Nephron (organoid): ENCODE measurements around the gene SEMA3G.

Experiments used
- H3K27ac Mint-ChIP-seq, 3 experiments: 2 replicates each; pipeline ENCODE4 v1.8.0; 2020; ENCODE audit warnings: mixed read lengths in 3 of 3, mild to moderate bottlenecking in 2 of 3, moderate library complexity in 1 of 3
- H3K27me3 Mint-ChIP-seq: 2 replicates; pipeline ENCODE4 v1.8.0; 2021; ENCODE audit warnings: low read depth, mild to moderate bottlenecking, moderate library complexity, mixed read lengths
- H3K36me3 Mint-ChIP-seq: 2 replicates; pipeline ENCODE4 v1.8.0; 2020; ENCODE audit warnings: low read depth, mixed read lengths
- H3K4me1 Mint-ChIP-seq: 2 replicates; pipeline ENCODE4 v1.8.0; 2020; ENCODE audit warnings: mixed read lengths
- H3K4me3 Mint-ChIP-seq, 3 experiments: 2 replicates each; pipeline ENCODE4 v1.8.0; 2020; ENCODE audit warnings: mild to moderate bottlenecking in 3 of 3, mixed read lengths in 3 of 3, moderate library complexity in 2 of 3
- H3K9me3 Mint-ChIP-seq: 2 replicates; pipeline ENCODE4 v1.8.0; 2020; ENCODE audit warnings: mixed read lengths
- TF ChIP-seq, protein P1 (sequence below), 3 experiments: fragments of 200-600 bp; sonication (generic); IDR thresholded peaks; one replicate each; pipeline ENCODE4 v1.5.0; 2021; ENCODE audit warnings: antibody characterized with exemption in 3 of 3; ENCODE audit not compliant: unreplicated experiment in 3 of 3

Gene SEMA3G

DNA sequence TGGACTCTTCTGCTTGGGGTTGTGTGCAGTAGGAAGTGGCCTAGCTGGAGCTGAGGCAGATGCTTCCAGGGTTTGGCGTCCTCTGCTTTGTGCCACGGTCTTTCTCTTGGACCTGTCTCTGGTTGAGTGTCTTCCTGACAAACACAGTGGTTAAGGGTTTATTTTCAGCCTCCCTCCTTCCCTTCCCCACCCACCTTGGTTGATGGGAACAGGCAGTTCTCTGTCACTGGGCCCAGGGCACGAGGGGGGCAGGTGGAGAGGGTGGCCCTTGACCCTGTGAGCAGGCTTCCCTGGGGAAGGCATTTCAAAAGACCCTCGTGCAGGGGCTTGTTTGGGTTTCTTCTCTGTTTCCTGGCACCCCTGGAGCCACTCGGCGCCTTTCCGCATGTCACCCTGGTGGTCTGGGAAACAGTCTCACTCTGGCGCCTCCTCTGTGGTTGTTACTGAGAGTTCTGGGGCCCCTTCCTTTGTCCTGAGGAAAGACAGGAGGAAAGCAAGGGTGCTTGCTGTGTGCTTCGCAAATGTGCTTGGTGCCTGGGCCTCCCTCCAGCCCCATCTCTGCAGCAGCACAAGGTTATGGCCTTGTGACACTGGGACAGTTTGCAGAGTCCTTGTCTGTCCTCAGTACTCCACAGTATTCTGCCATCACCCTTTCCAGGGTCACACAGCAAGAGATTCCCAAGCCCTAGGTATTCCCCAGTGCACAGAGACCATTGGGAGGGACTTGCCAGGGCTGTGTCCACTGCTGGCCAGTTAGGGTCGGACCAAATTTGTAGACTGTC lies 40.0 kb upstream of the SEMA3G start:
- H3K9me3 Mint-ChIP-seq: no peaks in the 10 kb centered on the region
- peaks cover 42% of the 10 kb centered on the region for H3K36me3 Mint-ChIP-seq
- peak overlapping the region in 1 of 3 experiments; percentile 91 for H3K27ac Mint-ChIP-seq
- H3K4me3 Mint-ChIP-seq: no peak overlapping the region
- peaks cover 27% of the 10 kb centered on the region for H3K4me1 Mint-ChIP-seq
- TF ChIP-seq, protein P1, sequence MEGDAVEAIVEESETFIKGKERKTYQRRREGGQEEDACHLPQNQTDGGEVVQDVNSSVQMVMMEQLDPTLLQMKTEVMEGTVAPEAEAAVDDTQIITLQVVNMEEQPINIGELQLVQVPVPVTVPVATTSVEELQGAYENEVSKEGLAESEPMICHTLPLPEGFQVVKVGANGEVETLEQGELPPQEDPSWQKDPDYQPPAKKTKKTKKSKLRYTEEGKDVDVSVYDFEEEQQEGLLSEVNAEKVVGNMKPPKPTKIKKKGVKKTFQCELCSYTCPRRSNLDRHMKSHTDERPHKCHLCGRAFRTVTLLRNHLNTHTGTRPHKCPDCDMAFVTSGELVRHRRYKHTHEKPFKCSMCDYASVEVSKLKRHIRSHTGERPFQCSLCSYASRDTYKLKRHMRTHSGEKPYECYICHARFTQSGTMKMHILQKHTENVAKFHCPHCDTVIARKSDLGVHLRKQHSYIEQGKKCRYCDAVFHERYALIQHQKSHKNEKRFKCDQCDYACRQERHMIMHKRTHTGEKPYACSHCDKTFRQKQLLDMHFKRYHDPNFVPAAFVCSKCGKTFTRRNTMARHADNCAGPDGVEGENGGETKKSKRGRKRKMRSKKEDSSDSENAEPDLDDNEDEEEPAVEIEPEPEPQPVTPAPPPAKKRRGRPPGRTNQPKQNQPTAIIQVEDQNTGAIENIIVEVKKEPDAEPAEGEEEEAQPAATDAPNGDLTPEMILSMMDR (IDR thresholded peaks at IDR 0.05; ENCODE audit: unreplicated experiment in 3 of 3): no peak
- H3K27me3 Mint-ChIP-seq: no peaks in the 10 kb centered on the region

DNA sequence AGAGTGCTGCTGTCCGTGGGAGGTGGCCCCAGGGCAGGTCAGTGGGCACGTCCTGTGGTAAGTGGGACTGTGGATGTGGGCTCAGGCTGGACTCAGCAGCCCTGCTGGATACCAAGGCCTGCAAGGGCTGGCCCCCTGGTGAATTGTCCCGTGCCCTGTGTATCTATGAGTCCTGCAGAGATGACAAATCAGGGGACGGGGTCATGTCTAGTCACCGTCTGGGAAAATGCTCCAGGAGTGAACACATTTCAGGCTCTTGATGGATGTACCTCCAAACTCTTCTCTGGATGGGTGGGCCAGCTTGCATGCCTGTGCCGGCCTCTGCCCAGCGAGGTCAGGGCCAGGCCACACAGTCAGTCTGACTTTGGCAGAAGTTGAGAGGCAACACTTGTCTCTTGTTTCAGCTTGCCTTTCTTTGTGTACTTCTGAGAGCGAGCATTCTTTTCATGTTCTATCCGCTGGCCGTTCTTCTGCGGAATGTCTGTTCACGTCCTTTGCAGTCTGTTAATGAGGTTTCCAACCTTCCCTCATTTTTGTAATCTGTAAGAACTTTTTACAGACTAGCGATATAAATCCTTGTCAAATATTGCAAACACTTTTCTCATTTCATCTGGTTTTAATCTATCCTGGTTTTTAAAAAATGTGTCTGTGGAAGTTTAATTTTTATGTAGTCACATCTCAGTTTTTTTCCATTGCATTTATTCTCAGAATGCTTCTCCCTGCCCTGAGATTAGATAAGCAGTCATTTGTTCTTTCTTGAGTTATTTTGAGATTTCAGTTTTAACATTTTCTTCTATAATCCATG lies 38.9 kb upstream of the SEMA3G start:
- TF ChIP-seq, protein P1 (IDR thresholded peaks at IDR 0.05; ENCODE audit: unreplicated experiment in 3 of 3): no peak
- Mint-ChIP-seq H3K9me3 (no peaks in the 10 kb centered on the region), H3K4me1 (peaks cover 27% of the 10 kb centered on the region), H3K27ac (peak overlapping the region; percentile 88 to 94 (median 91)), H3K36me3 (peaks cover 49% of the 10 kb centered on the region), H3K27me3 (no peaks in the 10 kb centered on the region), H3K4me3 (no peak overlapping the region)

DNA sequence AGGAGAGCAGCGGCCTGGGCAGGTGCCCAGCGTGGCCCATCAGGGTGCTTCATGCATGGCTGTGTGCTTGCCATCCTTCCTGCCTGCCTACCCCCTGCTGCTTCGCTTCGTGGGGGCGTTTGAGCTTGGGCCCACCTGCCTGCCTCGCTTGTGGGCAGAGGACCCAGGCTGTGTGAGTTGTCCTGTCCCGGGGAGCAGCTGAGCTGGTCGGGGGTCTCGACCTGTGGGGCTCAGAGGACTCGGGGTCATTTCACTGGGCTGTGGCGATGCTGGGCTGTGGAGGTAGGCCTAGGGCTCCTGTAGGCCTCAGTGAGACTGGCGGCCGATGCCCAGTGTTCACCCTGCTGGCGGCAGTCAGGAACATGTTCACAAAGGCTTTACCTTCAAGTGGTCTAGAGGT lies 38.2 kb upstream of the SEMA3G start:
- no peak overlapping the region for H3K4me3 Mint-ChIP-seq
- H3K9me3 Mint-ChIP-seq: no peaks in the 10 kb centered on the region
- peaks cover 54% of the 10 kb centered on the region for H3K36me3 Mint-ChIP-seq
- TF ChIP-seq, protein P1 (IDR thresholded peaks at IDR 0.05; ENCODE audit: unreplicated experiment in 3 of 3): no peak
- H3K4me1 Mint-ChIP-seq: peaks cover 27% of the 10 kb centered on the region
- no peaks in the 10 kb centered on the region for H3K27me3 Mint-ChIP-seq
- peak overlapping the region; percentile 88 to 94 (median 91) for H3K27ac Mint-ChIP-seq

DNA sequence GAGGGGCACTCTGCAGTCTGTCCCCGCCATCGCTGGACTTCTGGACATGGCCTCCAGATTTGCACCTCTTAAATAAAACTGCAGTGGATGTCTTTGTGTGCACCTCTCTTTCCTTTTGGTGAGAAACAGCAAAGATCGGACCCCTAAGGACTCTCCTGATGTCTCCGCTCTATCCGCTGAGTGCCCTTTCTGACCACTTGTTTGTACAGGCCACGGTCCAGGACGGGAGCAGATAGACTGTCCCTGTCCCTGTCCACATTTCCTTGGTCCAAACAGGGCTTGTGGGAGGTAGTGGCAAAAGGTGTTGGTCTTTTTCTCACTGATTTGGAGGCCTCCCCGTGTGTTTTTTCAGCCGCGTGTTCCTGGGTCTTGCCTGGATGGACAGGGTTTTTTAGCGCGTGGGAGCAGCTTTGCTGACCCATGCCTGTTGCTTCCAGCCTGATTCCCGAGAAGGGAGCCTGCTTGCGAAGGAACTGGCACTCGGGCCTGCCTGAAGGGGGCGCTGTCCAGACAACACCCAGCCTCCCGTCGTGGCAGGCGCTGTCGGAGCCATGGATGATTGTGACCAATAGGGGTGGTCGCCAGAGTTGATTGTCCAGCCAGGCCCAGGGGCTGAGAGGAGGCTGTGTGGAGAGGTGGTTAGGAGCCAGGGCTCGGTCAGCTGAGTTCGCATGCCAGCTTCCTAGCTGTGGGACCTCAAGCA lies 37.1 kb upstream of the SEMA3G start:
- Mint-ChIP-seq H3K4me3 (no peak overlapping the region), H3K4me1 (peaks cover 27% of the 10 kb centered on the region), H3K36me3 (peaks cover 58% of the 10 kb centered on the region), H3K27me3 (no peaks in the 10 kb centered on the region), H3K9me3 (no peaks in the 10 kb centered on the region), H3K27ac (peak overlapping the region in 1 of 3 experiments; percentile 27)
- TF ChIP-seq, protein P1 (IDR thresholded peaks at IDR 0.05; ENCODE audit: unreplicated experiment in 3 of 3): peak; percentile 26 to 50 (median 33)

DNA sequence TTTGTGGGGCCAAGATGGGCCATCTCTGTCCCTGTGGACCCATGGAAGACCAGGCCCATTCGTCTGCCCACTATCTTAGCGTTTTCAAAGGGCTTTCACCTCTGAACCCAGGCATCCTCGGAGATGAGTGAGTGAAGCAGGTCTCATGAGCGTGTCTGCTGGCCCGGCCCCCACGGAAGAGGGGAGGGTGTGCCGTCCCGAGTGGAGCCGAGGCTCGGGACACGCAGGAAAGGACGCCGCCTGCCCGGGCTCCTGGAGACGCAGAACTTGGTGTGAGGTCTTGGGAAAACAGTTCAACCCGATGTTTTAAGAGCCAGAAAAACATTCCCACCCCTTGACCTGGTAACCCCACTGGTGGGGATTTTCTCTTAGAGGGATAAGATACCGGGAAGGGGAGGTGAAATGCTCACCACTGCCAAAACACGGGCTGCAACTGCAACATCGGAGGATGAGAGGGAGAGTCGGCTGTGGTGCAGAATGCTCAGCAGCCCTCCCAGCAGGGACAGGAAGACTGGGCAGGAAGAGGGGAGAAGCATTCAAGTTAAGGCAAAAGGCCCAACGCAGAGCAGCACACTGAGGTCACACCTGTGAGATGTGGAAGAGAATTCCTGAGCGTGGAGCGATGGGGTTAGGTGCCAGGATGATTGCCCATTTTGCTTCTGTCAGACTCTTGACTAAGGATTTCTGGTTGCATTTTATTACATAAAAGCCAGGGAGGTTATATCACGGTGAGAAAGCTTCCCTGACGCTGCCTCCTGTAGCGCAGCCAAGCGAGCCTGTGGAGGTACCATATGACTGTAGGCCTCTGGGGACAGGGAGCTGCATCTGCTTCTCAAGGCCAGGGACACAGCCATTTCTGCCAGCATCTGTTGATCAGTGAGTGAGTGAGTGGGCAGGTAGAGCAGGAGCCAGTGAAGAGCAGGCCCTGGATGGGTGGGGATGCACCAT lies 36.1 kb upstream of the SEMA3G start:
- Mint-ChIP-seq H3K27me3 (no peaks in the 10 kb centered on the region), H3K9me3 (no peaks in the 10 kb centered on the region), H3K27ac (peak overlapping the region in 1 of 3 experiments; percentile 24), H3K4me1 (peaks cover 27% of the 10 kb centered on the region), H3K36me3 (peaks cover 62% of the 10 kb centered on the region), H3K4me3 (no peak overlapping the region)
- TF ChIP-seq, protein P1 (IDR thresholded peaks at IDR 0.05; ENCODE audit: unreplicated experiment in 3 of 3): no peak
